ENCODE results near the gene PRR11.
"Not testable (repeated sequence)": the region's sequence is repeated elsewhere in the genome, so short reads cannot be mapped to it uniquely, and the experiment has no call there.

Gene PRR11

GRCh38 chr17:59221159-59221847 is 65.8 kb downstream of the PRR11 start:
- no peak for DNase-seq (ENCODE audit: low read depth)
- TF ChIP-seq, protein P1, sequence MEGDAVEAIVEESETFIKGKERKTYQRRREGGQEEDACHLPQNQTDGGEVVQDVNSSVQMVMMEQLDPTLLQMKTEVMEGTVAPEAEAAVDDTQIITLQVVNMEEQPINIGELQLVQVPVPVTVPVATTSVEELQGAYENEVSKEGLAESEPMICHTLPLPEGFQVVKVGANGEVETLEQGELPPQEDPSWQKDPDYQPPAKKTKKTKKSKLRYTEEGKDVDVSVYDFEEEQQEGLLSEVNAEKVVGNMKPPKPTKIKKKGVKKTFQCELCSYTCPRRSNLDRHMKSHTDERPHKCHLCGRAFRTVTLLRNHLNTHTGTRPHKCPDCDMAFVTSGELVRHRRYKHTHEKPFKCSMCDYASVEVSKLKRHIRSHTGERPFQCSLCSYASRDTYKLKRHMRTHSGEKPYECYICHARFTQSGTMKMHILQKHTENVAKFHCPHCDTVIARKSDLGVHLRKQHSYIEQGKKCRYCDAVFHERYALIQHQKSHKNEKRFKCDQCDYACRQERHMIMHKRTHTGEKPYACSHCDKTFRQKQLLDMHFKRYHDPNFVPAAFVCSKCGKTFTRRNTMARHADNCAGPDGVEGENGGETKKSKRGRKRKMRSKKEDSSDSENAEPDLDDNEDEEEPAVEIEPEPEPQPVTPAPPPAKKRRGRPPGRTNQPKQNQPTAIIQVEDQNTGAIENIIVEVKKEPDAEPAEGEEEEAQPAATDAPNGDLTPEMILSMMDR (IDR thresholded peaks at IDR 0.05; ENCODE audit: low read depth, low read length, missing control alignments): no peak
- peak overlapping the region; percentile 70 for H3K4me3 ChIP-seq (ENCODE audit: low read depth, low read length)
- in situ Hi-C loops (cut with HindIII; ENCODE audit: low sequenced_read_pairs): no loop called here

DNA sequence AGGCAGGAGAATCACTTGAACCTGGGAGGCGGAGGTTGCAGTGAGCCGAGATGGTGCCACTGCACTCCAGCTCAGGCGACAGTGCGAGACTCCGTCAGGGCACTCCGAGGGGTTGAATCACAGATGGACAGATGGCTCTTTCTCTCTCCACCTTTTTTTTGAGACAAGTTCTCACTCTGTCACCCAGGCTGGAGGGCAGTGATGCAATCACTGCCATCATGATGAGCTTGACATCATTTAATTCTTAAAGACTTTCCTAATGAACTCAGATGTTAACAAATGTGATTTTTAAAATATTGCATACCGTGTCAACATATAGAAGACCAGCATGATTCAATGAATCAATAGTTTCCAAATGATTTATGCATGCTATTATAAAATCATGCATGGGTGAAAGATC is 68.3 kb downstream of the PRR11 start:
- no peak for DNase-seq (ENCODE audit: low read depth)
- TF ChIP-seq, protein P1 (IDR thresholded peaks at IDR 0.05; ENCODE audit: low read depth, low read length, missing control alignments): no peak
- no peak overlapping the region for H3K4me3 ChIP-seq (ENCODE audit: low read depth, low read length)
- in situ Hi-C loops (cut with HindIII; ENCODE audit: low sequenced_read_pairs): no loop called here

GRCh38 chr17:59228588-59228987 is 73.0 kb downstream of the PRR11 start:
- in situ Hi-C loops (cut with HindIII; ENCODE audit: low sequenced_read_pairs); DNase-seq (ENCODE audit: low read depth); H3K4me3 ChIP-seq (ENCODE audit: low read depth, low read length): not testable (repeated sequence)

DNA sequence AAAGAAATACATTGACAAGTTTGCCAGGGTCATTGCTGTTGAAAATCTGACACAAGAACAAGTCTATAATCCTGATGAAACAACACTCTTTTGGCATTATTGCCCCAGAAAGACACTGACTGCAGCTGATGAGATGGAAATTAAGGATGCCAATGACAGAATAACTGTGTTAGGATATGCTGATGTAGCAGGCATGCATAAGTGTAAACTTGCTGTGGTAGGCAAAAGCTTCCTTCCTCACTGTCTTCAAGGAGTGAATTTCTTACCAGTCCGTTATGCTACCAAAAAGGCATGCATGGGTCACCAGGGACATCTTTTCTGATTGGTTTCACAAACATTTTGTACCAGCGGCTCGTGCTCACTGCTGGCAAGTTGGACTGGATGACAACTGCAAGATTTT is 75.2 kb downstream of the PRR11 start:
- H3K4me3 ChIP-seq (ENCODE audit: low read depth, low read length): no peak overlapping the region
- no peak for DNase-seq (ENCODE audit: low read depth)
- in situ Hi-C loops (cut with HindIII; ENCODE audit: low sequenced_read_pairs): no loop called here
- TF ChIP-seq, protein P1 (IDR thresholded peaks at IDR 0.05; ENCODE audit: low read depth, low read length, missing control alignments): no peak

- no peak overlapping the region for H3K4me3 ChIP-seq (ENCODE audit: low read depth, low read length)
- TF ChIP-seq, protein P1 (IDR thresholded peaks at IDR 0.05; ENCODE audit: low read depth, low read length, missing control alignments): no peak
- in situ Hi-C loops (cut with HindIII; ENCODE audit: low sequenced_read_pairs): no loop called here
- no peak for DNase-seq (ENCODE audit: low read depth)
These were observed 79.1 kb downstream of the PRR11 start for GRCh38 chr17:59234631-59235030.

DNA sequence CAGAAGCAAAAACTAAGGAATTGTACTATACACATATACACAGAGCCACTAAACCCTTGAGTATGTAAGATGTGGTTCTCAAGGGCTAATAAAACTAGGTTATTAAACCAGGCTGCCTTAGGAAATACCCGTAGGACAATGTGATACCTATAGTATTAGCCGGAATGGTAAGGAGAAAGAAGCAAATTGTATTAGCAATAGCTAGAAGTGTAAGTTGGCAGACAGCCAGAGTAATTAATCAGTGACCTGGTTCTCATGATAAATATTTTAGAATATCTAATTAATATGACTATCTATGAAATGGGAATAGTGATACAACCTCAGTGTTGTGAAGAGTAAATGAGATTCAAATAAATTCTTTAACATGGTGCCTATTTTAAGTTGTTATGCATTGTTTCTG is 83.4 kb downstream of the PRR11 start:
- H3K4me3 ChIP-seq (ENCODE audit: low read depth, low read length): no peak overlapping the region
- DNase-seq (ENCODE audit: low read depth): no peak
- TF ChIP-seq, protein P1 (IDR thresholded peaks at IDR 0.05; ENCODE audit: low read depth, low read length, missing control alignments): no peak
- in situ Hi-C loops (cut with HindIII; ENCODE audit: low sequenced_read_pairs): no loop called here

- TF ChIP-seq, protein P1 (IDR thresholded peaks at IDR 0.05; ENCODE audit: low read depth, low read length, missing control alignments): no peak
- no peak overlapping the region for H3K4me3 ChIP-seq (ENCODE audit: low read depth, low read length)
- DNase-seq (ENCODE audit: low read depth): no peak
- in situ Hi-C loops (cut with HindIII; ENCODE audit: low sequenced_read_pairs): no loop called here
These were observed 88.5 kb downstream of the PRR11 start for GRCh38 chr17:59244081-59244480.

Measured in astrocyte of the cerebellum (primary cell).